Superior temporal gyrus (tissue), 1 donor: Measurements from ENCODE around the gene AGTR1.
"Not testable (repeated sequence)": the region's sequence is repeated elsewhere in the genome, so short reads cannot be mapped to it uniquely, and the experiment has no call there.

ENCODE experiments used
- DNase-seq: peaks from one replicate; pipeline ENCODE4 v3.0.0-alpha.2; 2016; ENCODE audit errors: extremely low spot score

The AGTR1 gene

DNA sequence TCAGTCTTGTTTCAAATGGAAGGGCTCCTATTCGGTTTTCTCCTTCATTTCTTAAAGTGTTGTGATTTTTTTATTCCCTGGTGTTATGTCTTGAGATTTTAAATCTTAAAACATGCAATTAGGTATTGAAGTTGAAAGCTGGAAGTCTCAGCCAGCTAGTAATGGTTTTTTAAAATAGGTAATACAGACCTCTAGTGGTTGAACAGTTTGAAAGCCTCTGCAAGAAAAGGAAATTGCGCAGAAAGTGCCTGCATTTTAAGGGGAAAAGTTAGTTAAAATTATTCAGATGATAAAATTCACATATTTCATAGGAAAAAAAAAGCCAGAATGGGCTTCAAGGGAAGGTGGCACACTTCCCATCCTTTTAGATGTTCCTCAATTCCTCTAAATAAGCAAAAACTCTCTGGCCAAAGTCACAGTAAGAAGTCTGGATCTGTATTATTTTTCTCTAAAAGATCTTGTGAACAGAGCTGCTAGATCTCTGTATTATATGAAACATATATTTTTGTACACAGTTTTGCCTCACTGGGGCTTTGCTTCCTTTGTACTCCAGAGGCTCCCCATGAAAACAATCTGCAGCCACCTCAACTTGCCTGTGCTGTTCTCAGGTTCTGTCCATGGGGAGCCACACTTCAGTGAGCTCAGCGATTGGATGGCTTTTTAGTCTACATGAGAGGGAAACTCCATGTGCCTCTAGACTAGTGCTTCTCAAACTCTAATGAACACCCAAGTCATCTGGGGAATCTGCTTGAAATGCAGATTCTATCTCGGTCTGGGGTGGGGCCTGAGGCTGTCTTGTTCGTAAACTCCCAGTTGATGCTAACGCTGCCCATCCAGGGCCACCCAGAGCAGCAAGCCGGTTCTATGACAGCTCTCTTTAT is 21.5 kb downstream of the AGTR1 start:
- DNase-seq, result peak; percentile 38

DNA sequence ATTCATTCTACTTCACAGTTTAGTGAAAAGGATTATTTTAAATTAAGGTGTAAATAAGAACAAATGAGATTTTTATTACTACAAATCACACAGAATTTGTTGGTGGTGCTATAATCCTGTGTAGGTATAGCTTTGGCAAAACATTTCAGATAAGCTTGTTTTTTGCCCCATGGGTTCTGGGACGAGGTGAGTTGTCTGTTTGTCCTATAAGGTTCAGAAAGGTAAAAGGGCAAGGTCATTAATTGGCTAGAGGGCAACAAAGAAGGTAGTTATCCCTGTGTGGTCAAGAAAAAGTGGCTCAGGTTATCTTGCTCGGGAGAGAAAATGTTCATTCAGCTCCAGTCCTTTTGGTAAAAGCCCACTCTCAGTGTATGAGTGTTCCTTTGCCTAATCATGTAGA is 23.2 kb downstream of the AGTR1 start:
- DNase-seq, result no peak

DNA sequence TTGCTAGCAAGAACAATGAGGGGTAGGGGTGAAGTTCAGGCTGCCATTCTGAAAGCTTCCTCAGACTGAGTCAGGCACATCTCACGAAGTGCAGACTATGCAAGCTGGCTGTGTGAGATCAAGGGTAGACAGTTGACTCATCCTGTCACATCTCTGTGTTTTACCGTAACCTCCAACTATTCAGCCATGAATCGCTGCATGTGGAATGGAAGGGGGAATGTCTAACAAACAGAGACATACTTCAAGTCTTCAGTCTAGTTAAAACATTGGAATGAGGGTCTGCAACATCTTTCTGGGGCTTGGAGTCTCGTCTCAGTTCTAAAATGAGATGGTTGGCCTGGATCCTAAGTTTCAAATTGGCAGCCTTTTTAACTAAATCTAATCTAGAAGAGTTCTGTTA is 25.9 kb downstream of the AGTR1 start:
- DNase-seq, result no peak

DNA sequence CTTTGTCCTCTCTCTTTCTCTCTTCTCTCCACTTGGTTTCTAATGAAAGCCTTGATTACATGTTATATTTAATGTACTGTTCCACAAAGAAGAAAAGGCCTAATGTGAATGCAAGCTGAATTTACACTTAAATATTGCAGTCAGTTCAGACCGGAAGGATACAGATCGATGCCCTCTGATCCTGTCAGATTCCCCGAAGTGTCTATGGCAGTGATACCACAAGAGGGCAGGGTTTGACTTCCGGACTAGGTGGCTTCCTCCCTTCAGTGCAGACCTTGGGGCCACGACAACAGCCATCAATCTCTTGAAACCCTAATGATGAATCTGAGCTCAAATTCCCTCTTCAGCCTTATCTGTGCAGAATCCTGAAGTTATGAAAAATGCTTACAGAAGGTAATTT is 29.5 kb downstream of the AGTR1 start:
- DNase-seq, result peak; percentile 92

DNA sequence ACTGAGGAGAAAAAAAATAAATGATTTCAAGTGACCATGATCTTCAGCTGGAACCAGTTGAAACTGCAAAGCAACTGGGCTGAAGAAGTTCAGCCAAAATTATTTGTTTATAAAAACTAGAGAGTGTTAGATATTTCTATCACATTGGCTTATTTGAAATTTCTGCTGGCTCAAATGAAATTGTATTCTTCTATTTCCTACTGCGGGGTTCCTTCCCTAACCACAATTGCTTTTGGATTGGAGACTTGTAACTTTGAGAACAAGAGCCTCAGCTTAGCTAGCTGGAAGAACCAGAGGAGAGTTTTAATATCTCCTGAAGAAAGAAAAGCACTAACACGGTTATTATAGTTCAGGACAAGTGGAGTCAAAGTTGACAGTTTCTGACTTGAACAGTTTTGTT is 31.1 kb downstream of the AGTR1 start:
- no peak for DNase-seq

DNA sequence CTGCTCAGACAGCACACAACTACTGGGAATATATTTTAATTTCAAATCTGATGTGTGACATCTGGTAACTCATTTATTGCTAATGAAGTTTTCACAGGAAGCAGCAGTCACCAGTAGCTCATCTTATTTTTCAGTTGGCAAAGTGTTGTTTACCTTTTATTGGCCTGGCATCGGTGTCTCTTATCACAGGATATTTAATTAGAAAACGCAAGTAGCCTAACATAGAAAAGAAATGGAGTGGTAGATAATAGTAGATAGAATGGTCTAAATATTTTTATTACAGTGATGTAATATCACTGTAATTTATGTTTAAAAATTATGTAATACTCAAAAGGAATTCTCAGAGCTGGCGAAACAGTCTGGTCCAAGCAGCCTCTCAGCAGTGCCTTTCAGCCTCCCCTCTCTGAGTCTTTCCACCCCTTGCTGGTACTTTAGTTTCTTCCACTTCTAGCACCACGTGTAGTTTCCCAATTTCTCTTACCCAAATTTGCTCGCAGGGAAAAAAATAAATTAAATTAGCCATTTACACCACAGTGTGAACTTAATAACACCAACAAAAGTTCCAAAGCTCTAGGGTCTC is 31.9 kb downstream of the AGTR1 start:
- no peak for DNase-seq

DNA sequence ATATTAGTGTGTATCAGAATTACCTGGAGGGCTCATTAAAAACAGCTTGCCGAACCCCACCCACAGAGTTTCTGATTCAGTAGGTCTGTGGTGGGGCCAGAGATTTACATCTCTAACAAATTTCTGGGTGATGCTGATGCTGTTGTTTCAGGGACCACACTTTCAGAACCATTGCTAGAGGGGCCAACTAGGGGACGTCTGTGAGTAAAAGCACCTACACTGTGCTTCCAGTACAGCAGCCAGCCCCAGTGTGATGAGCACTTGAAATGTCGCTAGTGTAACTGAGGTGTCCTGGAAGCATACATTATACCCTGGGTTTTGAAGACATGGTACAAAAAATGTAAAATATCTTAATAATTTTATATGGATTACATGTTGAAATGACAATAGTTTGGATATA is 33.0 kb downstream of the AGTR1 start:
- DNase-seq, result no peak

DNA sequence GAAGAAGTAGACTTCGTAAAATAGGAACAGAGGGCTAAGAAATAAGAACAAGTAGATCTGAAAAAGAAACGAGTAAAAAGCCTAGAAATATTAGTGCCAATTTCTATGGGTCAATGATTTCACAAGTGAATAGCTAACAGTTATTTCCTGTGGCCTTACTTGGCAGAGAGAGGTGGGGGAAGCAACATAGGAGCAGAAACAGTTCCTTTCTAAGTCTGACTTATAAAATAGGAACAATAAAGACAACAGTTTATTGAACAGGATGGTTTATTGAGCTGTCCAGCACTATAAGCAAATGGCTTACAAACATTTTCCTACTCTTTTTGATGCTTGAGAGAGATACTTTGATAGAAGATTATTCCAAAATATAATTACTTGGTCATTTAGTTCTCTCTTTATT is 37.9 kb downstream of the AGTR1 start:
- no peak for DNase-seq

DNA sequence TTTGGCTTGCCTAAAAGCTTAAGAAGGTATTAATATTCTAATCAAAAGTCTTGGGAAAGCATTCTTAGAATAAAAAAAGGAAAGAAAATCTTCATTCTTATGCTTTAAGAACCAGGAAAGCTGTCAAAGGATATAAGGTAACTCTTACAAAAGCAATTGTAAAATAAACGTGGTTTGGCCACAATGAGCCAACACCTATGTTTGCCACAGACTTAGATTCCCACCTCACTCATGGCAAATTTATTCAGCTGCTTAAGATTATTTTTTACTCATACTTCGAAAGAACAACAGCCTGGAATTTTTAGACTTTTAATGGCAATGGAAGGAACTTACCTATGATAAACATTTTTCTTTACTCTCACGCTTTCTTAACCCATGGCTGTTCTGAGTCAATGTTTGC is 38.4 kb downstream of the AGTR1 start:
- no peak for DNase-seq

DNA sequence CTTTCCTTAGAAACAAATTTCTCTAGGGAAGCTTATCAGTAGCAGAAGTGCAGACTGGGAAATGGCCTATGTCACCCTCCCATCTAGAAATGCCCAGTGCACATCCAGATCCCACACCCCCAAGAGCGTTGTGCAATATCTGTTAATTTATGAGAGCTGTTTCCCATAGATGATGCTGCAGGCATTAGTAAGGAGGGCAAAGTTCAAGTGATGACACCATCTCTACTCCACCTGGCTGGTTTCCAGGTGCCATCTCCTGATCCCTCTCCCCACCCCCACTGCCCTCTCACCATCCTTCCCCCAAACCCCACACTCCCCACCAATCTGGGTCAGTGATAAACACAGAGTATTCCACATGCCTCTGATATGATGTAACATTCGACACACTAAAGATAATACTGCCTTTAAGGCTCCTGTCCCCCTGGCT is 39.4 kb downstream of the AGTR1 start:
- no peak for DNase-seq

DNA sequence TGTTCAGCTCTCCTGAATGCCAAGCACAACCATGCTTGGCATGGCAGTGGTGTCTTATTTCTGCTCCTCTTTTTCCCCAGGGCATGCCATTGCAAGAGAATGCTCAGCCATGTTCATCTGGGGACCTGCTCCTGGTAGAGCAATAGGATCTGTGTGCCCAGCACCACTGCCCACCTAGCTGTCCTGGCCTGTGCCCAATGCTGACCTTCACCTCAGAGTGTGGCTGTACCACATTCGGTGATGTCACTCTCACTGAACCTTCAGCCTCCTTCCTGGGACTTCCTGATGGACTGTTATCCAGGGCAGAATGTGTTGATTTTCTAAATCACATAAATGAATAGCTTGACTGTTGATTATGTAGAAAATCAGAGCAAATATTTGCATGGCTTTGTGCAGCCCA is 42.0 kb downstream of the AGTR1 start:
- no peak for DNase-seq

DNA sequence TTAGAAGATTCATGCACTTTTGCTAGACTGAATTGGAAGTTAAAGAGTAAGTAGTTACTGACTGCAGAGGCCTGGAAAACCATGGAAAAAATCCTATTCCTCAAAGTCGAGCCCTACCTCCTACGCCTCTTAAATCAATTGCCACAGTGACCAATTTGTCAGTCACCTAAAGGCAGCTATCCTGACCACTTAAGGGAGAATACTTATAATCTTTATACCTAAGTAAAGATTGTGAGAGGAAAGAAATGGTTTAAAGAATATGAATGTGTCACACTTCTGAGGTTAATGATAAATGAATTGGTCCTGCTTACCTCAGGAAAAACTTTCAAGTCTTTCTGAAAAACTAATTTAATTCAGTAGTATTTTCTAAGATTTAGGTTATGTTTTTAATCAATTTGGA is 42.6 kb downstream of the AGTR1 start:
- DNase-seq, result no peak

DNA sequence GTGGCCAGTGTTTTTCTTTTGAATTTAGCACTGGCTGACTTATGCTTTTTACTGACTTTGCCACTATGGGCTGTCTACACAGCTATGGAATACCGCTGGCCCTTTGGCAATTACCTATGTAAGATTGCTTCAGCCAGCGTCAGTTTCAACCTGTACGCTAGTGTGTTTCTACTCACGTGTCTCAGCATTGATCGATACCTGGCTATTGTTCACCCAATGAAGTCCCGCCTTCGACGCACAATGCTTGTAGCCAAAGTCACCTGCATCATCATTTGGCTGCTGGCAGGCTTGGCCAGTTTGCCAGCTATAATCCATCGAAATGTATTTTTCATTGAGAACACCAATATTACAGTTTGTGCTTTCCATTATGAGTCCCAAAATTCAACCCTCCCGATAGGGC is 43.5 kb downstream of the AGTR1 start:
- no peak for DNase-seq

DNA sequence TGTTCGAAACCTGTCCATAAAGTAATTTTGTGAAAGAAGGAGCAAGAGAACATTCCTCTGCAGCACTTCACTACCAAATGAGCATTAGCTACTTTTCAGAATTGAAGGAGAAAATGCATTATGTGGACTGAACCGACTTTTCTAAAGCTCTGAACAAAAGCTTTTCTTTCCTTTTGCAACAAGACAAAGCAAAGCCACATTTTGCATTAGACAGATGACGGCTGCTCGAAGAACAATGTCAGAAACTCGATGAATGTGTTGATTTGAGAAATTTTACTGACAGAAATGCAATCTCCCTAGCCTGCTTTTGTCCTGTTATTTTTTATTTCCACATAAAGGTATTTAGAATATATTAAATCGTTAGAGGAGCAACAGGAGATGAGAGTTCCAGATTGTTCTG is 44.4 kb downstream of the AGTR1 start:
- no peak for DNase-seq

DNA sequence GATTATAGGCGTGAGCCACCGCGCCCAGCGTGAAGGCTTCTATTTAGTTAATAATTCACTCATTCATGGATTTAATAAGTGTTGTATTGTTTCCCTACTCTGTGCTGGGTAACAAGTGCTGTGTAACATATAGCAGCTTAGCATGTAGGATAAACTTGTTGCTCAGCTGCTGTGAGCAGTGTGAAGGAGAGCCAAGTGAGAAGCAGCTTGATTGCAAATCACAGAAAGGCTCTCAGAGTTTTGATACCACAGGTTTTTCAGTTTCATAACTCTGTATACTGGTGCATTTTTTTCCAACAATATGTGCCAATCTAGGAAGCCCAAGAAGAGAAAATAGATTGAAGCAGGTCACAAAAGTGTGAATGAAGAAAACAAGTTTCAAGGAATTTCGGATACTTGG is 48.4 kb downstream of the AGTR1 start:
- no peak for DNase-seq

DNA sequence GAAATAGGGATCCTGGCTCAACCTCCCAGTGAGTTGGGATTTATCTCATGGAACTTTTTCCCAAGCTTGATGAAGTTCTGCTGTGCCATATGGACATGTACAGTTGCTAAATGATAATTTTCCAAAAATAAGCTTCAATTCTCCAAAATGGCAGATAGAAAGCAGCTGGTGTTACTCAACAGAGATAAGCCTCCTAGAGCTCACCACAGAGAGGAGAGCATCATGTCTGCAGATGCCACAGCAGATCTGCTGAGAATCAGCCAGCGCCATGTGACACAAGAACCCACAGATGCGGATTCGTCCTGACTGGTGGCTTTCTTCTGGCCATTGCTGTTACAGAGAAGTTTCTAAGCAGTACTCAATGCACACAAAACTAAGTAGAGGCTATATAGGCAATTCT is 50.6 kb downstream of the AGTR1 start:
- peak; percentile 37 for DNase-seq

DNA sequence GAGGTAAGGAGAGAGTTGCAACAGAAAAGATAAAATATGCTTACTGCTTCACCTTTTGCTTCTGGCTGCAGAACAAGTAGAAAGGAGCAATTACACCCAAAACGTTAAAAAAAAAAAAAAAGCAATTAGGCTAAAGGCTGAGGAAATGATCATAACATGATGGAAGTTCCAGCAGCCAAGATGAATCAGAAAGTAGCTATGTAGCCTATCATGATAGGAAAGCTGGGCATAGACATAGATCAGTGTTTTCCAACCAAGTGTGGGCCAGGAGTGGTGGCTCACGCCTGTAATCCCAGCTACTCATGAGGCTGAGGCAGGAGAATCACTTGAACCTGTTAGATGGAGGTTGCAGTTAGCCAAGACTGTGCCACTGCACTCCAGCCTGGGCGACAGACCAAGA is 52.6 kb downstream of the AGTR1 start:
- DNase-seq, result no peak

DNA sequence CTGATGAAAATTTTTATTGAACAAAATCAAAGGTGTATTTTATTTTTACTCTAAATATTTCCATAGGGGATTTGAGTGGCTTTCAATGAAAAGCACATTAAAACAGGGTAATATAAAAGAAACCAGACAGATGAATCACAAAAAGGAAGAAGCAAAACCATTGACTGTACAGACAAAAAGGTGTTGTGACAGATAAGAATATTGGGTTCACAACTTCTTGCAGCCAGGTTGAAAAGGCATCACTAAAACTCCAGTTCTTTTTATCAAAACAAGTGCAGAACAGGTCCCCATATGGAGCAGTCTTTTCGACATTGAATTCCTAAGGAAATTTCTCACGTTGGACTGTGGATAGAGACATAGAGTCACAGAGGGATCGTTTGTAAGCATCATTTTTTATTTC is 53.8 kb downstream of the AGTR1 start:
- DNase-seq, result no peak

DNA sequence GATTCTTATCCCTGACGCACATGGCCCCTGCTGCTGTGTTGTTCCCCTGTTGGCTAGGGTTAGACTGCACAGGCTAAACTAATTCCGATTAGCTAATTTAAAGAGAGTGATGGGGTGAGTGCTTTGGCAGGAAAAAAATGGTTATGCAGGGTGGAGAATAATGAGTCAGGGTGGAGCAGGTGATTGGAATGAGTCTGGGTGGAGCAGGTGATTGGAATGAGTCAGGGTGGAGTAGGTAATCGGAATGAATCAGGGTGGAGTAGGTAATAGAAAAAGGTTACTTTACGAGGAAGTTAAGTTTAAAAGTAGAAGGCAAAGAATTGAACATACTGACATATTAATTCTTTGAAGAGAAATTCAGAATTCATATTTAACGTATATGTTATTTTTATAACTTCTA is 55.7 kb downstream of the AGTR1 start:
- not testable (repeated sequence) for DNase-seq

DNA sequence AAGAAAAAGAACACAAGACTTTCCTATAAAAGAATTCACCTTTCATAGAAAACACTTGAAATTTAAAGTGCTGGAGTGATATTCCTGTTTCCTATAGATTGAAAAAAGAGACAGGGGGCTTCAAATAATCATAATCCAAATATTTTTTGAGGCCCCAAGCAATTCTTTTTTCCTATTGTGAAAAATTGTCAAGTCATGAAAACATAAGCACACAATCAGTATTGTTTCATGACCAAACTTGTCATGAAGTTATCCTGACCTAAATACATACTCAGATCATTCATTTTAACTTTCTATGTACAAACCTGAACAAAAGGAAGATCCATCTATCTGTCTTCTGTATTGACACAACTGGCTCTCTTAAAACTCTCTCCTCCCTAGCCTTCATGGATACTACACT is 57.9 kb downstream of the AGTR1 start:
- DNase-seq, result no peak

DNA sequence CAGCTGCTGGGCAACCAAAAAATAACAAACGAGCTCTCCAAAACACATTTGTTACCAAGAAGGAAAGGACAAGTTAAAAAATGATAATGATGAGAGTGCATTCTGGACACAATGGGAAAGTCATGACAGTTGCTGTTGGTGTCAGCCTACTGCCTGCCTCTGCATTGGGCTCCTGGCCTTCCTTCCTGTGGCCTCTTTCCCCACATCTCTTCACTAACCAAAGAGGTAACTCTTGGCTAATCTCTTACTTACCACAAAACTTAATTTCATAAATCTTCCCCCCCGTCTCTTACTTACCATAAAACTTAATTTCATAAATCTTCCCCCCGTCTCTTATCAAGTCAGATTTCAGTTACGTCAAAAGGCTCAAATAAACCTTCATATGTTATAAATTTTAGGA is 58.6 kb downstream of the AGTR1 start:
- DNase-seq, result no peak

DNA sequence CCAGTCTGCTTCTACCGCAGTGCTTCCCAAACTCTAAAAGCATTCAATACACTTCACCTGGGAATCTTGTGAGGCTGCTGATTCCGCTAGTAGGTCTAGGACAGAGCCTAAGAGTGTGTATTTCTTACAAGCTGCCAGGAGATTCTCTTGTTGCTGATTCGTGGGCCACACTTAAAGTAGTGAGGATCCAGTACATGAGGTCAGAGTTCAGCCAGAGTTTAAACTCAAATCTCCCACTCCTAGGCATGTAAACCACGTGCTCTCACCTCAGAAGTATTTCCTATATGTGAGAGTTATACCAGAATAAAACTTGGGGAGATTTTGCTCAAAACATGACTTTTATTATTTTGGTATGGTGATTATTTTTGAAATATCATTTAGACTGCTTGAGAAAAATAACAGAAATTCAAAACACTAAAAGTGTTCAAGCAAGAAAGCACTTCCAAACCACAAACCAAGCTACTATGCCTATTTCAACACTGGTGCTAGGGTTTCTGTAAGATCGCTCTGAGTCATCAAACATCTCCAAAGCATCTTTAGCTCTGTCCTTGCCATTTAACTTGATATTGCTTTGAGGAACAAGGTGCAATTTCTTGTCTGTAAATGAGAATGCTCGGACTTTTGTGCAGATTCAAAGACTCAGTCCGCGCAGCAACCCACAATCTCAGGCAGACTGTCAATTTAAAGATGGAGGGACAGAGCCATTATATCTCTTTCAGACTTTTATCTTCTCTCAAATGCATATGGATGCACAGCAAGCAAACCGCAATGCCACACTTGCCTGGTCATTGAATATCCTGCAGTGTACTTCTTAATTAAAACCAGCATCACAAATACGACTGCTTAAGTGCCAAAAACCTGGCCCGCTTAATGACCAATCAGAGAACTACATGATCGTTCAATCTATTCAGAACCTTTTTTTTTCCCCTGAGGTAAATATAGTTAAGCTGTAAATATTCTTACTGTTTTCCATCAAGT is 59.8 kb downstream of the AGTR1 start:
- no peak for DNase-seq
